Measurements from ENCODE around the gene KCNQ2.

DNA sequence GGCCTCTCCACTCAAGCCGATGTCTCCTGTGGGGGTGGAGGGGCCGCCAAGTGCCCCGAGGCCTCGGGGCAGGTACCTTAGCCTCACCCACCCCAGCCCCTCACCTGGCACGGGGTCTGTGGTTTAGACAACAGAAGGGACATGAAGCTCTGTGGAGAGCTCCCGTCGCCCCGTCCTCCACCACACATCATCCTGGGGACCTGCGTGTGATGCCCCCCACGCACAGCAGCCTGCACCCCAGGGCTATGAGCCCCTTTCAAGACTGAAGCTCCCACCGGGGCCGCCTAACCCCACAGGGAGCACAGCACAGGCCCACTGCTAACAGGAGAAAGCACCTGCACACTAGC is 8.2 kb downstream of the KCNQ2 start:
- TF ChIP-seq, protein P1, sequence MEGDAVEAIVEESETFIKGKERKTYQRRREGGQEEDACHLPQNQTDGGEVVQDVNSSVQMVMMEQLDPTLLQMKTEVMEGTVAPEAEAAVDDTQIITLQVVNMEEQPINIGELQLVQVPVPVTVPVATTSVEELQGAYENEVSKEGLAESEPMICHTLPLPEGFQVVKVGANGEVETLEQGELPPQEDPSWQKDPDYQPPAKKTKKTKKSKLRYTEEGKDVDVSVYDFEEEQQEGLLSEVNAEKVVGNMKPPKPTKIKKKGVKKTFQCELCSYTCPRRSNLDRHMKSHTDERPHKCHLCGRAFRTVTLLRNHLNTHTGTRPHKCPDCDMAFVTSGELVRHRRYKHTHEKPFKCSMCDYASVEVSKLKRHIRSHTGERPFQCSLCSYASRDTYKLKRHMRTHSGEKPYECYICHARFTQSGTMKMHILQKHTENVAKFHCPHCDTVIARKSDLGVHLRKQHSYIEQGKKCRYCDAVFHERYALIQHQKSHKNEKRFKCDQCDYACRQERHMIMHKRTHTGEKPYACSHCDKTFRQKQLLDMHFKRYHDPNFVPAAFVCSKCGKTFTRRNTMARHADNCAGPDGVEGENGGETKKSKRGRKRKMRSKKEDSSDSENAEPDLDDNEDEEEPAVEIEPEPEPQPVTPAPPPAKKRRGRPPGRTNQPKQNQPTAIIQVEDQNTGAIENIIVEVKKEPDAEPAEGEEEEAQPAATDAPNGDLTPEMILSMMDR (IDR thresholded peaks at IDR 0.05) = no peak
- TF ChIP-seq POLR2A (IDR thresholded peaks at IDR 0.05) = no peak

Measured in prostate gland (tissue), 2 donors.